DMS153 (cell line): Measurements from ENCODE around the gene RPS6KA2.

Experiments used
- DNase-seq: peaks from one replicate; lab custom pipeline; 2025; lab: John Stamatoyannopoulos, UW

Gene RPS6KA2

DNA sequence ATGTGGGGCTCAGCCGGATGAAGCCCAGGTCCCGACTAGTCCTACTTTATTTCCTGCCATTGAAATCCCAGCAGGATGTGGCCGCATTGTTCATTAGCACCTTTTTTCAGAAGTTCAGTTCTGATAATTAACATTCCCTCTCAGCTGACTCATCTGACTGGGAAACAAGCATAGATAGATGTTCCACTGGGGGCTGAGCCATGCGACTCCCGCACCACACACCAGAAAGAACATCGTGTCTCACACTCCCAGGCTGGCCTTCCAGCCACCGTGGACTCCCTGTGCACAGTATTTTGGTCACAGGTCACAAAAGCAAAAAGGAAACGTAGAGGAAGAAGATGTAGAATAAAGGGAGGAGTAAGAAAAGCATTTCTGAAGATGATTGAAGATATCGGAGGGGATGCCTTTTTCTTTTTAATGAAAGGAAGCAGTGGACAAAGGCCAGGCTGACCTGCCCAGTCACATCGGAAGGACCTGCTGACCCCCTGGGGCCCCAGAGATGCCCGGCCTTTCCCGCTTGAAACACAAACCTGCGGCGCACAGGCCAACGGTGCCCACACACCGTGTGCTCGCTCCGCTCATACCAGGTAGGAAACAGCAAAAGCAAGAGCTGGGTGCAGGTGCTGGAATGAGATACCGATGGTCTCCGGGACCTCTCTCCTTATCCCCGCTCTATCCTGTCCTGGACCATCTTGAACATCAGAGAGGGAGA, 11.8 kb downstream of the RPS6KA2 start:
- DNase-seq = no peak

DNA sequence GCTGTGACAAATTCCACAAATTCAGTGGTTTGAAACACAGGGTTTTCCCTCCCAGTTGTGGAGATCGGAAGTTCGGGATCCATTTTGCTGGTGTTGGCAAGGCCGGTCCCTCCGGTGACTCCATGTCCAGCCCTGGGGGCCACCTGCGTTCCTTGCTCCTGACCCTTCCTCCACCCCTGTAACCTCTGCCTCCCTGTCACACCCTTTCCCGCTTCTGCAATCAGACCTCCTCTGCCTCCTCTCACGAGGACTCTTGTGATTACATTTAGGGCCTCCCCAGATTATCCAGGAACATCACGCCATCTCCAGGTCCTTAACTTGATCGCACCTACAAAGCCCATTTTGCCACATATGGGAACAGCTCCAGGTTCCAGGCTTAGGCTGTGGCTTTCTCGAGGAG, 12.5 kb downstream of the RPS6KA2 start:
- no peak for DNase-seq

DNA sequence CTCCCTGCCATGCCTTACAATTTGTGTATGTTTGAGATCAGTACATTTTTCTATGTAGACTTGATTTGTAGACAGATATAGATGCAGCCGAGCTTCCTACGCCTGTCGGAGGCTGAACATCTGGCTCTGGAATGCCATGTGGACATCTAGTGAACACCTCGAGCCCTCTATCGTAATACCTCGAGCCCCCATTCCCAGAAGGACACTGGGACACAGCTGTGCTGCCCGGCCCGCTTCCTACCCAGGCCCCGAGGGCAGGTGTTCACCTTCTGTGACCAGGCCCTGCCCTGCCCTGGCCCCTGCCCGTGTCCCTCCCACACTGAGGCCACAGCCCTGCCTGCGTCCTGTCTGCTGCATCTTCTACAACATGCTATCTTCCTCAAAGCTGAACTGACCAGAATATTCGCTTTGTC, 12.9 kb downstream of the RPS6KA2 start:
- no peak for DNase-seq

- no peak for DNase-seq
Measured at GRCh38 chr6:166613027-166613426, 14.0 kb downstream of the RPS6KA2 start.

DNA sequence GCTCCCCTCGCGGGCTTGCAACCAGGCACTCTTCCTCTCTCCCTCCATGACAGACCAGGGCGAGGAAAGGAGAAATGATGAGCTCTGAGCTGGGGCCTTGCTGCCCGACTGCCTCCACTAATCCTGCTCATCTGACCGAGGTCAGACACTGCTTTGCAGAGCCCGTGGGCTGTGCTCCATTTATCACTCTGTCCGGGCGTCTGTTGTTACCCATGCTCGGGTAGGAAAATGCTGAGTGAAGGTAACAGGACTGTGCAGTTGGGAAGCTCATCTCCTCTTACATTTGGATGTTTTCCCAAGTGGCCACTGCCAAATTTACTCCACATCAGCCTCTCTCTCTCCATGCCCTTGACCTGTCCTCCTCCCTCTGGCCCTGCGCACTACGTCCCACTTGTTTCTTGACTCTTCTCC, 14.6 kb downstream of the RPS6KA2 start:
- no peak for DNase-seq

DNA sequence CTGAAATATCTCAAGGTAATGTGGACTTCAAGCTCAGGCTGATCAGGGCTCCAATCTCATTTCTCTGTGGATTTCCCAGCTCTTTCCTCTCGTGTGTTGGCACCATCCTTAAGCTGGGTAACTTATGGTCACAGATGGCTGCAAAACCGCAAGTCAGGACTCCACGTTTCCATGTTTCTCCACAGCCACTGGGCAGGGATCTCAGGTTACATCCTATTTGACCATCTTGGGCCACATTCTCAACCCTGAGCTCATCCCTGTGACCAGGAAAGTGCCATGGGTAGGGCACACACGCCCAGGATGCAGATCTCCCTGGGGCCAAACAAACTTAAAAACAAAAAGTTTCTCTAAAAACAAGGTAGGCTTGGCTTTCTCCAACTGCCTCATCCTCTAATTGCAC, 15.4 kb downstream of the RPS6KA2 start:
- DNase-seq = no peak

- DNase-seq = no peak
Measured at GRCh38 chr6:166610069-166610468, 17.0 kb downstream of the RPS6KA2 start.

- DNase-seq = no peak
Measured at GRCh38 chr6:166608774-166609173, 18.3 kb downstream of the RPS6KA2 start.

GRCh38 chr6:166605752-166606151, 21.3 kb downstream of the RPS6KA2 start:
- no peak for DNase-seq

DNA sequence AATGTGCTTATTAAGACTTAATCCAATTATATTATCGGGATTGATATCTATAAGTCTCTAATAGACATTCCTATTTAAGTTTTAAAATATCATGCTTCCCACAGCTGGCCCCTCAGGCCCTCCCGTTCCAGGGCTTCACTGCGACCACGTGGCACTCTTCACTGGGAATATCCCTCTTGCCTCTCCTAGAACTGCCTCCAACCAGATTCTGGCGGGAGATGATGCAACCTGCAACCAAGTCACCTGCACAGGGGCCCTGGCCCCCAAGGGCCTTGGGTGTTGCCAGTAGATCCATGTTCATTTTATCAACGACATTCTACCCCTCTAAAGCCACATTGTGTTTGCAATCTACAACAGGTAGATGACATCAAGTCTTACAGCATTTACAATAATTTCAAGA, 22.1 kb downstream of the RPS6KA2 start:
- no peak for DNase-seq

DNA sequence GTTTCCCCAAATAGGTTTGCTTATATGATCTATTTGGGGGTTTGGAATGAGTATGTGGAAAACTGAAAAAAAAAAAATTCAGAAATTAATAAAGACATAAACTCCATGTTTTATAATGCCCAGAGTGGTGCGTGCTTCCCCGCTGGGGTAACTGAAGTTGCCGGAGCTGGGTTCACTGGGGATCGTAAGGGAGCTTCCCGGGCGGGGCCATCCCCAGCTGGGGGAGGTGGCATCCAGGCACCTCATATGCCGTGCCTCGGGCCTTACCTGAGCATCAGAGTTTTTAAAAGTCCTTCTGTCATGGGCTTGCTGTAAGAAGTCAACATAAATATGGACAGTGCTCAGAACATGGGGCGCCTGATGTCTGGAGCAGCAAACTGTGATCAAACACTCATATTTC, 22.7 kb downstream of the RPS6KA2 start:
- no peak for DNase-seq

- DNase-seq = peak; percentile 33
Measured at GRCh38 chr6:166603043-166603690, 23.9 kb downstream of the RPS6KA2 start.

- no peak for DNase-seq
Measured at GRCh38 chr6:166601956-166602355, 25.1 kb downstream of the RPS6KA2 start.

- no peak for DNase-seq
Measured at GRCh38 chr6:166600931-166601330, 26.1 kb downstream of the RPS6KA2 start.

DNA sequence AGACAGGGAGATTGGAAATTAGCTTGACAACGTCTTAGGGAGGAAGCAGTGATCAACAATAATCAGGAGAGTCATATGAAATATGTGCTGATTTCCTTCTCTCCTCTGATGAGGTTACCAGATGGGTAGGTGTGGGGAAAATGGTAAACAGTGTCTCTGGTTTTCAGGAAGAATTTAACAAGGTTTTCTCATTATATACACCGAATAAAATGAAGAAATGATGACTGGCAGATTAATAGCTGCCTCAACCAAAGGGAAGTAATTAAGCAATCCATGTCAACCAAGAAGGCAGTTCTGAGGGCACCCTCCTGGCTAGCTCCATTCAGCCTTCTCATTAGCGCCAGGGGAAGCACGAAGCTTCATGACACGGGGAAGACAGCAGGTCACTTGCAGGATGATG, 27.8 kb downstream of the RPS6KA2 start:
- no peak for DNase-seq

- no peak for DNase-seq
Measured at GRCh38 chr6:166598441-166599138, 28.5 kb downstream of the RPS6KA2 start.

GRCh38 chr6:166597711-166598440, 29.2 kb downstream of the RPS6KA2 start:
- no peak for DNase-seq

DNA sequence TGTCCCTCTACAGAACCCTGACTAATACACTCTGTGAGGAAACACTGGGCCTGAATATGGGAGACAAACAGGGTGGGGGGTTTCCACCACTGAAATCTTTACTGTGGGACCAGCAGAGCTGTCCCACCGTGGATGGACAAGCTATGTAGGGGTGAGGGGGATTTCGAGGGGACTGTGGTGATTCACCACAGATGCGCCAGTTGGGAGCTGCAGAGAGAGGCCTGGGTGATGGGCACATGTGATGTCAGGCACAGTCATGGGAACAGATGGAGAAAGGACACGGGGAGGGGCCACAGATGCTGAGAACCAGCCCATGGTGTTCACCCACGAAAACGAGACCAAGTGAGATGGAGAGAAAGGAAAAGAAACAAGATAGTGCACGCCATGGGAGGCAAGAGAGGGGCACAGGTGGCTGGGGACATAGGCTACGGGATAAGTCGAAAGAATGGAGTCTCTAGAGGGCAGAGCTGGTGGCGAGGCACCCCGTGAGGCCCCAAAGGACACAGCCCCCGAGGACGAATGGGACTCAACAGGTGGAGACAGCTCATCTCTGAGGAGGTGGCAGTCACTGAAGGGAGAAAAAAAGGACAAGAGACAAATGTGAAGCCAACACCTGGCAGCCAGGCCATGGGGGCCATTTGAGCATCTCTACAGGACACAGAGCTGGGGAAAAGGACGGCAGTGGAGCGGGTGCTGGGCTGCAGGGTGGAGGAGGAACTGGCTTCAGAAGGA, 30.1 kb downstream of the RPS6KA2 start:
- DNase-seq = no peak

DNA sequence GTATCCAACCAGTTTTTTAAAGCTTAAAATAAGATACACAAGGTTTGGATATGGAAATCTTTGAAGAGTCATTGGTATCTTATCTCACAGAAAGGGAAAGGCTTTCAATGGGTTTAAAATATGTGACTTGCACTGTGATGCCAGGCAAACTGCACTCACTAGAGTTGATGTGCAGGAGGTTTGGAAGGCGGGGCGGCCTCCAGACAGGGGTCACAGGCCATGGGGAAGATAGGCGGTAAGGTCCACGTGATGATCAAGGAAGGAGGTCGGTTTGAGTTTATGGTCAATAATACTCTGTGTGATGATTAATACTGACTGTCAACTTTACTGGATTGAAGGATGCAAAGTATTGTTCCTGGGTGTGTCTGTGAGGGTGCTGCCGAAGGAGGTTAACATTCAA, 31.1 kb downstream of the RPS6KA2 start:
- DNase-seq = no peak

GRCh38 chr6:166595061-166595780, 31.8 kb downstream of the RPS6KA2 start:
- DNase-seq = no peak

GRCh38 chr6:166592821-166593220, 34.2 kb downstream of the RPS6KA2 start:
- DNase-seq = no peak
